SK-N-SH treated with all-trans-retinoic acid at 6 μM for 48 hours (cell line): ENCODE data around the gene SULT1A2.
"Not testable (repeated sequence)": the region's sequence is repeated elsewhere in the genome, so short reads cannot be mapped to it uniquely, and the experiment has no call there.

ENCODE experiments used
- ARNTL ChIP-seq: fragments of 450-650 bp; formaldehyde crosslinking; IDR thresholded peaks from 2 replicates; pipeline ENCODE4 v1.5.0; 2020; ENCODE audit warnings: low read depth, mild to moderate bottlenecking, moderate library complexity, borderline replicate concordance
- BACH2 ChIP-seq: fragments of 250-450 bp; sonication (Bioruptor Pico); IDR thresholded peaks from 2 replicates; pipeline ENCODE4 v1.9.0; 2021; ENCODE audit warnings: mild to moderate bottlenecking, borderline replicate concordance
- ESRRG ChIP-seq: fragments of 250-450 bp; sonication (Bioruptor Pico); IDR thresholded peaks from 2 replicates; pipeline ENCODE4 v1.6.1; 2021; ENCODE audit warnings: mild to moderate bottlenecking
- GLIS3 ChIP-seq: fragments of 250-450 bp; sonication (Bioruptor Pico); IDR thresholded peaks from 2 replicates; pipeline ENCODE4 v1.5.0; 2020; ENCODE audit warnings: mild to moderate bottlenecking, moderate library complexity
- ISL1 ChIP-seq: fragments of 250-450 bp; sonication (Bioruptor Pico); IDR thresholded peaks from 2 replicates; pipeline ENCODE4 v2.1.2; 2022; ENCODE audit warnings: mild to moderate bottlenecking, moderate library complexity
- PATZ1 ChIP-seq: fragments of 250-450 bp; sonication (Bioruptor Pico); IDR thresholded peaks from 2 replicates; pipeline ENCODE4 v1.8.0; 2020; ENCODE audit warnings: mild to moderate bottlenecking, moderate library complexity, borderline replicate concordance
- PPARA ChIP-seq: fragments of 250-450 bp; sonication (Bioruptor Pico); IDR thresholded peaks from 2 replicates; pipeline ENCODE4 v1.5.0; 2020; ENCODE audit warnings: mild to moderate bottlenecking, borderline replicate concordance
- RARB ChIP-seq: fragments of 250-450 bp; sonication (Bioruptor Pico); IDR thresholded peaks from 2 replicates; pipeline ENCODE4 v1.8.0; 2021; ENCODE audit warnings: mild to moderate bottlenecking, moderate library complexity
- SNAI2 ChIP-seq: fragments of 250-450 bp; sonication (Bioruptor Pico); IDR thresholded peaks from 2 replicates; pipeline ENCODE4 v1.5.0; 2020; ENCODE audit warnings: mild to moderate bottlenecking, moderate library complexity
- TCF4 ChIP-seq: fragments of 250-450 bp; sonication (Bioruptor Pico); IDR thresholded peaks from 2 replicates; pipeline ENCODE4 v1.8.0; 2021; ENCODE audit warnings: mild to moderate bottlenecking, moderate library complexity, borderline replicate concordance
- TOX ChIP-seq: fragments of 250-450 bp; sonication (Bioruptor Pico); IDR thresholded peaks from 2 replicates; pipeline ENCODE4 v1.8.0; 2021; ENCODE audit warnings: mild to moderate bottlenecking, moderate library complexity, borderline replicate concordance
- ZFP30 ChIP-seq: fragments of 450-650 bp; formaldehyde crosslinking; IDR thresholded peaks from 2 replicates; pipeline ENCODE4 v1.5.0; 2022; ENCODE audit warnings: mild to moderate bottlenecking, moderate library complexity
- ZNF70 ChIP-seq: fragments of 450-650 bp; formaldehyde crosslinking; IDR thresholded peaks from 2 replicates; pipeline ENCODE4 v1.5.0; 2020; ENCODE audit warnings: mild to moderate bottlenecking, moderate library complexity
- TF ChIP-seq, protein P1 (sequence below): fragments of 250-450 bp; sonication (Bioruptor Pico); IDR thresholded peaks from 2 replicates; pipeline ENCODE4 v1.5.0; 2020; ENCODE audit warnings: mild to moderate bottlenecking, moderate library complexity

DNA sequence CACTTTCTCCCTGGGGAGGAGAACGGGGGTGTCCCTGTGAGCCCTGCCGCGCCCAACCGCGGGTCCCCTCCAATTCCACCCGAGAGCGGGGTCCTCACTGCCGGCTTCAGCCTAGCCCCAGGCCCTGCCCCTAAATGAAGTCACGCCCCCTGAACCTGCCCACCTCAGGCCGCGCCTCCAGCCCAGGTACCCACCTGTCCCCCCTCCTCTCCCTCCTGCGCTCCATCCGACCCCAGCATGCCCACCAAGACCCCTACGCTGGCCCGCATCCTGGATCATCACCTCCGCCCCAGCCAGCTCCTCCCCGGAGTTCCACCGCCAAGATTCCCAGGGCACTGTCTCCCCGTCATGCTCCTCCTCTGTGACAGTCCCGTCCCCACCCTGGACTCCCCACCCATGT is 4.1 kb upstream of the SULT1A2 start:
- TF ChIP-seq ISL1 (CRISPR knock-in tag); ARNTL (CRISPR knock-in tag); ZFP30 (CRISPR knock-in tag); PATZ1 (CRISPR knock-in tag); PPARA (CRISPR knock-in tag); ZNF70; TOX (CRISPR knock-in tag); BACH2 (CRISPR knock-in tag); SNAI2 (CRISPR knock-in tag); ESRRG (CRISPR knock-in tag); RARB (CRISPR knock-in tag); TCF4; GLIS3 (CRISPR knock-in tag): not testable (repeated sequence)
- TF ChIP-seq, protein P1, sequence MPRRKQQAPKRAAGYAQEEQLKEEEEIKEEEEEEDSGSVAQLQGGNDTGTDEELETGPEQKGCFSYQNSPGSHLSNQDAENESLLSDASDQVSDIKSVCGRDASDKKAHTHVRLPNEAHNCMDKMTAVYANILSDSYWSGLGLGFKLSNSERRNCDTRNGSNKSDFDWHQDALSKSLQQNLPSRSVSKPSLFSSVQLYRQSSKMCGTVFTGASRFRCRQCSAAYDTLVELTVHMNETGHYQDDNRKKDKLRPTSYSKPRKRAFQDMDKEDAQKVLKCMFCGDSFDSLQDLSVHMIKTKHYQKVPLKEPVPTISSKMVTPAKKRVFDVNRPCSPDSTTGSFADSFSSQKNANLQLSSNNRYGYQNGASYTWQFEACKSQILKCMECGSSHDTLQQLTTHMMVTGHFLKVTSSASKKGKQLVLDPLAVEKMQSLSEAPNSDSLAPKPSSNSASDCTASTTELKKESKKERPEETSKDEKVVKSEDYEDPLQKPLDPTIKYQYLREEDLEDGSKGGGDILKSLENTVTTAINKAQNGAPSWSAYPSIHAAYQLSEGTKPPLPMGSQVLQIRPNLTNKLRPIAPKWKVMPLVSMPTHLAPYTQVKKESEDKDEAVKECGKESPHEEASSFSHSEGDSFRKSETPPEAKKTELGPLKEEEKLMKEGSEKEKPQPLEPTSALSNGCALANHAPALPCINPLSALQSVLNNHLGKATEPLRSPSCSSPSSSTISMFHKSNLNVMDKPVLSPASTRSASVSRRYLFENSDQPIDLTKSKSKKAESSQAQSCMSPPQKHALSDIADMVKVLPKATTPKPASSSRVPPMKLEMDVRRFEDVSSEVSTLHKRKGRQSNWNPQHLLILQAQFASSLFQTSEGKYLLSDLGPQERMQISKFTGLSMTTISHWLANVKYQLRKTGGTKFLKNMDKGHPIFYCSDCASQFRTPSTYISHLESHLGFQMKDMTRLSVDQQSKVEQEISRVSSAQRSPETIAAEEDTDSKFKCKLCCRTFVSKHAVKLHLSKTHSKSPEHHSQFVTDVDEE (CRISPR knock-in tag) = not testable (repeated sequence)
